GM12892 (cell line): ENCODE results near the gene AK8.

Experiments used
- POLR2A ChIP-seq: IDR thresholded peaks from 2 replicates; pipeline ENCODE4 v1.6.1; 2011; ENCODE audit warnings: low read depth, low read length, control low read depth
- TAF1 ChIP-seq: IDR thresholded peaks from 2 replicates; pipeline ENCODE4 v1.6.1; 2011; ENCODE audit warnings: low read depth, mild to moderate bottlenecking, control low read depth, low read length, borderline replicate concordance

DNA sequence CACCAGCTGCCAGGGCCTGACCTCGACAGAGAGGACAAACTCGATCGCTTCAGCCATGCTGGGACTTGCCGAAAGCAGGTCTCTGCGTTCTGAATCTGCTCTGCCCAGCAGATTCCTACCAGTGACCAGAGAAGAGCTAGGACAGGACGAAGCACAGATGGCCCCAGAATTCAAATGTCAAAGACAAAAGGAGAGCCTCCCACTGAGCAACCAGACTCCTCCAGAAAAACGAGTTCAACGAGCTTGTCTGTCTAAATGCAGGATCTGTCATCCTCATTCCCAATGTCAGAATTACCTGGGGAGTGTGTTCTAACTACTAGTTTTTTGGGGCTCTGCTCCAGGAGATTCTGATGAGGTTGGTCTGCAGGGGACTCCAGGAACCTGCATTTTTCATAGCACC, 13.4 kb downstream of the AK8 start:
- TF ChIP-seq POLR2A (no peak), TAF1 (no peak)
